Measurements from ENCODE around the gene LSM6. TPM values are rescaled to one million over a fixed set of nuclear protein-coding genes. Genes with fewer than 3 reads are reported as not detected.

The LSM6 gene
- 10 to 100 TPM; 39.8 to 49.4 (median 49.3) TPM for polyA plus RNA-seq

- peak within 1 kb of the TSS; percentile 87 to 92 (median 91) for H3K4me3 Mint-ChIP-seq
- peak within 1 kb of the TSS; percentile 87 to 96 (median 94) for H3K27ac Mint-ChIP-seq
- peaks cover 3 to 10% (median 6%) of the 10 kb centered on the region in 3 donors for H3K27me3 Mint-ChIP-seq (ENCODE audit: low read depth in 3 of 3)
- DNase-seq, result peak; percentile 83 to 86 (median 83)
- H3K9me3 Mint-ChIP-seq, result no peaks in the 10 kb centered on the region
- H3K4me1 Mint-ChIP-seq, result peaks cover 45 to 55% of the 10 kb centered on the region in 2 donors
- H3K36me3 Mint-ChIP-seq, result no peaks in the 10 kb centered on the region
Observed at GRCh38 chr4:146175541-146176453, at the start of gene LSM6. LSM6 (plus strand) TSS chr4:146175718; CDS start chr4:146182922, 7,204 bp downstream.

- Mint-ChIP-seq H3K36me3 (no peaks in the 10 kb centered on the region), H3K27ac (no peak overlapping the region), H3K9me3 (no peaks in the 10 kb centered on the region), H3K27me3 (ENCODE audit: low read depth in 3 of 3) (peaks cover 0 to 8% (median 3%) of the 10 kb centered on the region in 3 donors), H3K4me3 (no peak overlapping the region), H3K4me1 (no peaks in the 10 kb centered on the region)
- no peak for DNase-seq
Observed at GRCh38 chr4:146132445-146132844, 43.1 kb upstream of the LSM6 start.

GRCh38 chr4:146134761-146135445 is 40.6 kb upstream of the LSM6 start:
- no peak overlapping the region for H3K4me3 Mint-ChIP-seq
- H3K9me3 Mint-ChIP-seq, result no peaks in the 10 kb centered on the region
- DNase-seq, result no peak
- peaks cover 2 to 11% (median 2%) of the 10 kb centered on the region in 3 donors for H3K27me3 Mint-ChIP-seq (ENCODE audit: low read depth in 3 of 3)
- H3K36me3 Mint-ChIP-seq, result no peaks in the 10 kb centered on the region
- no peak overlapping the region for H3K27ac Mint-ChIP-seq
- no peaks in the 10 kb centered on the region for H3K4me1 Mint-ChIP-seq

- H3K9me3 Mint-ChIP-seq, result no peaks in the 10 kb centered on the region
- H3K36me3 Mint-ChIP-seq, result no peaks in the 10 kb centered on the region
- no peaks in the 10 kb centered on the region for H3K4me1 Mint-ChIP-seq
- no peak overlapping the region for H3K27ac Mint-ChIP-seq
- no peak for DNase-seq
- no peak overlapping the region for H3K4me3 Mint-ChIP-seq
- H3K27me3 Mint-ChIP-seq (ENCODE audit: low read depth in 3 of 3), result peaks cover 2 to 11% (median 2%) of the 10 kb centered on the region in 3 donors
Observed at GRCh38 chr4:146135941-146136340, 39.6 kb upstream of the LSM6 start.

GRCh38 chr4:146142768-146143167 is 32.8 kb upstream of the LSM6 start:
- H3K27me3 Mint-ChIP-seq (ENCODE audit: low read depth in 3 of 3), result peaks cover 0 to 11% (median 8%) of the 10 kb centered on the region in 3 donors
- no peaks in the 10 kb centered on the region for H3K9me3 Mint-ChIP-seq
- H3K27ac Mint-ChIP-seq, result no peak overlapping the region
- H3K4me1 Mint-ChIP-seq, result no peaks in the 10 kb centered on the region
- no peak for DNase-seq
- H3K4me3 Mint-ChIP-seq, result no peak overlapping the region
- H3K36me3 Mint-ChIP-seq, result peaks cover 0 to 5% (median 0%) of the 10 kb centered on the region in 3 donors

GRCh38 chr4:146143888-146144287 is 31.6 kb upstream of the LSM6 start:
- Mint-ChIP-seq H3K4me1 (no peaks in the 10 kb centered on the region), H3K27me3 (ENCODE audit: low read depth in 3 of 3) (peaks cover 0 to 11% (median 8%) of the 10 kb centered on the region in 3 donors), H3K36me3 (peaks cover 0 to 5% (median 0%) of the 10 kb centered on the region in 3 donors), H3K27ac (no peak overlapping the region), H3K4me3 (no peak overlapping the region), H3K9me3 (no peaks in the 10 kb centered on the region)
- DNase-seq, result no peak

- Mint-ChIP-seq H3K4me3 (no peak overlapping the region), H3K4me1 (no peaks in the 10 kb centered on the region), H3K9me3 (no peaks in the 10 kb centered on the region), H3K27ac (no peak overlapping the region), H3K36me3 (peaks cover 0 to 5% (median 0%) of the 10 kb centered on the region in 3 donors), H3K27me3 (ENCODE audit: low read depth in 3 of 3) (peaks cover 0 to 8% (median 6%) of the 10 kb centered on the region in 3 donors)
- no peak for DNase-seq
Observed at GRCh38 chr4:146146918-146147317, 28.6 kb upstream of the LSM6 start.

- peaks cover 0 to 5% (median 0%) of the 10 kb centered on the region in 3 donors for H3K36me3 Mint-ChIP-seq
- no peak overlapping the region for H3K4me3 Mint-ChIP-seq
- no peaks in the 10 kb centered on the region for H3K9me3 Mint-ChIP-seq
- H3K27ac Mint-ChIP-seq, result no peak overlapping the region
- no peak for DNase-seq
- H3K4me1 Mint-ChIP-seq, result no peaks in the 10 kb centered on the region
- H3K27me3 Mint-ChIP-seq (ENCODE audit: low read depth in 3 of 3), result peaks cover 0 to 8% (median 6%) of the 10 kb centered on the region in 3 donors
Observed at GRCh38 chr4:146148021-146148420, 27.5 kb upstream of the LSM6 start.

GRCh38 chr4:146154057-146154456 is 21.5 kb upstream of the LSM6 start:
- DNase-seq, result no peak

GRCh38 chr4:146155152-146155724 is 20.3 kb upstream of the LSM6 start:
- Mint-ChIP-seq H3K27ac (no peak overlapping the region), H3K4me1 (no peaks in the 10 kb centered on the region), H3K27me3 (ENCODE audit: low read depth in 3 of 3) (peaks cover 0 to 7% (median 0%) of the 10 kb centered on the region in 3 donors), H3K4me3 (no peak overlapping the region), H3K9me3 (peaks cover 0 to 5% (median 0%) of the 10 kb centered on the region in 6 donors), H3K36me3 (no peaks in the 10 kb centered on the region)
- no peak for DNase-seq

More at GRCh38 chr4:146154057-146154456, 21.5 kb upstream of the LSM6 start:
- H3K27ac Mint-ChIP-seq, result no peak overlapping the region
- H3K27me3 Mint-ChIP-seq (ENCODE audit: low read depth in 3 of 3), result peaks cover 0 to 4% (median 0%) of the 10 kb centered on the region in 3 donors
- H3K9me3 Mint-ChIP-seq, result no peaks in the 10 kb centered on the region
- H3K4me1 Mint-ChIP-seq, result no peaks in the 10 kb centered on the region
- H3K4me3 Mint-ChIP-seq, result no peak overlapping the region
- no peaks in the 10 kb centered on the region for H3K36me3 Mint-ChIP-seq

- H3K4me3 Mint-ChIP-seq, result no peak overlapping the region
- peaks cover 0 to 12% (median 6%) of the 10 kb centered on the region in 3 donors for H3K36me3 Mint-ChIP-seq
- peaks cover 0 to 7% (median under 1%) of the 10 kb centered on the region in 3 donors for H3K27me3 Mint-ChIP-seq (ENCODE audit: low read depth in 3 of 3)
- H3K27ac Mint-ChIP-seq, result no peak overlapping the region
- H3K9me3 Mint-ChIP-seq, result peaks cover 0 to 26% (median 2%) of the 10 kb centered on the region in 6 donors
- DNase-seq, result no peak
- no peaks in the 10 kb centered on the region for H3K4me1 Mint-ChIP-seq
Observed at GRCh38 chr4:146158036-146158745, 17.3 kb upstream of the LSM6 start.

GRCh38 chr4:146159384-146160058 is 16.0 kb upstream of the LSM6 start:
- Mint-ChIP-seq H3K4me3 (no peak overlapping the region), H3K4me1 (no peaks in the 10 kb centered on the region), H3K27ac (no peak overlapping the region), H3K36me3 (peaks cover 0 to 12% (median 6%) of the 10 kb centered on the region in 3 donors), H3K9me3 (peaks cover 0 to 26% (median 2%) of the 10 kb centered on the region in 6 donors), H3K27me3 (ENCODE audit: low read depth in 3 of 3) (peaks cover 0 to 7% (median 6%) of the 10 kb centered on the region in 3 donors)
- DNase-seq, result no peak

GRCh38 chr4:146161243-146161642 is 14.3 kb upstream of the LSM6 start:
- Mint-ChIP-seq H3K27ac (no peak overlapping the region), H3K9me3 (peaks cover 0 to 26% (median 2%) of the 10 kb centered on the region in 6 donors), H3K36me3 (peaks cover 0 to 12% (median 6%) of the 10 kb centered on the region in 3 donors), H3K4me3 (no peak overlapping the region), H3K4me1 (no peaks in the 10 kb centered on the region), H3K27me3 (ENCODE audit: low read depth in 3 of 3) (peaks cover 0 to 6% (median 2%) of the 10 kb centered on the region in 3 donors)
- DNase-seq, result no peak
